GM19467 (cell line): Measurements from ENCODE around the gene KIAA1755.
"Not testable (repeated sequence)": the region's sequence is repeated elsewhere in the genome, so short reads cannot be mapped to it uniquely, and the experiment has no call there.

ENCODE experiments used
- ATAC-seq: cut with Tn5 transposase; IDR thresholded peaks from one replicate; pipeline ENCODE4 v1.9.1; 2021; ENCODE audit warnings: mild to moderate bottlenecking, moderate library complexity; ENCODE audit not compliant: unreplicated experiment

Gene KIAA1755

DNA sequence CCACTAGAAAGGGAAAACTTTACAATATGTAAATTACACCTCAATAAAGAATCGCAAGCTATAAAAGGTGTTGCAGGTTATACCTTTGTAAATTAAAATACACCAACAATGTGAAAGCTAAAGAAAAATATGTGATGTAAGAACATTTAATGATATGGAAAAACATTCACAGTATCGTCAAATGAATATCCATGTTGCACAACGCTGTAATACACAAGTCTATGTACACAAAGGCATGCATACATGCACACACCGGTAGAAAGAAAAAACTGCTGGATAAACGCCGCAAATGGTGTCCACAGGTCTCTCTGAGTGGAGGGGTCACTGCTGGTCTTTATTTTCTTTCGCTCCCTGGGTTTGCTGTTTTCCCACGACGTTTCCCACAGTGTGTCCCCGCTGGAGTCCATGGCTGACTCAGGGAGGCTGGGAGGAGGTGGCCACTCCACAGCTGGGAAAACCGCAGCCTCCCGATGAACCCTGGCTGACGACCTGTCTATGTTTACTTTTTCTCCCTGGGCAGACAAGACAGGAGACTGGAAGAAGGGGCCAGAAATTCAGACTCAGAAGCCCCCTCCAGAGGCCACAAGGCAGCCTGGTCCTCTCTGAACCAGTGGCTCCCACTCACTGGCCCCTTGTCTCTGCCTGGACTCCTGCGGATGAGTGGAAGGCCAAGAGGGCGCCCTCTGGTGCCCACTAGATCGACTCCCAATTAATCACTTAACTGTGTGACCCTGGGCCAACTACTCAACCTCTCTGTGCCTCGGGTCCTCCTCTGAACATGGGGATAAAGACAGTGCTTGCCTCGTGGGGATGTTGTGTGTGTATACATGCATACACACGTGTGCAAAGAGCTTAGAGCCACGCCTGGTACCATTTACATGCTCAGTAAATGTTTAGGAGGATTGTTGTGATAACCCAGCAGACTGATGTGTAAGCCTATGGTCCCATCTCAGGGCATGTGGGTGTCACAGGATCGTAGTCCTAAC is 30.6 kb upstream of the KIAA1755 start:
- ATAC-seq, result no peak

DNA sequence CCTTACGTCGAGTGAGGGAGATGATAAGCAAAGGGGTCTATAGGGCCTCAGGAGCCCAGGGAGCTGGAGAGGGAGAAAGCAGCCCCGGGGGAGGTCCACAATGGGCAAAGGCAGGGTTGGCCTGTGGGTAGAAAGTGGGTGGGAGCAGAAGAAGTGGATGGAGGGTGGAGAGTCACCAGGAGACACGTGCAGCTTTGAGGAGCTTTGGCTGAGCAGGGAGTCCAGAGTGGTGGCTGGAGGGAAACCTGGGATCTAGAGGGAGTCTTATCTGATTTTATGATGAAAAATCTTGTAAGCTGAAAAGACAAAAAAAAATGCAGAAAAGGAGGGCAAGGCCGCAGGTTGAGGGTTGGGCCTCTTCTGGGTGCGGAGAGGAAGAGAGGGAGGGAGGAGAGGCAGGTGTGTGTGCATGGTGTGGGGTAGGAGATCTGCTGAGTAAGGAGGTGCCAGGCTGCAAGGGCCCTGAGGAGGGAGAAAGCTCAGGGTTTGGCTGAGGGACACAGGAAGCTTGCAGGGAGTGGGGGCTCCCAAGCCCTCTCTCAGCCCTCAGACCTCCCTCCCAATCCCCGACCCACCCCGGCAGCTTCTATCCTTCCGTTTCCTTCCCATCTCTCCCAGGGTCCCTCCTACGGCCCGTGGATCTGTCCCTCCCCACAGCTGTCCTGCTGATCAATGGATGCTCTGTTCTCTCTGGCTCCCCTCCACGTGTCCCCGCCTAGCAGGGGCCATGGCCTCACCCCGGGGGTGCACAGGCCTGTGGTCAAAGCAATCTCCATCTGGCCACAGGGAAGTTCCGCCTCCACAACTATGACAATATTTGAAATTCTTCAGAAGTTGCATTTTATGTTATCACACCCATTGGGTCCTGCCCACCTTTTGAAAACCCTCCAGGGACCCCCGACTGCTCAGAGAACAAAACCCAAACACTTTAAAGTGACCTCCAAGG is 26.3 kb upstream of the KIAA1755 start:
- ATAC-seq, result no peak

DNA sequence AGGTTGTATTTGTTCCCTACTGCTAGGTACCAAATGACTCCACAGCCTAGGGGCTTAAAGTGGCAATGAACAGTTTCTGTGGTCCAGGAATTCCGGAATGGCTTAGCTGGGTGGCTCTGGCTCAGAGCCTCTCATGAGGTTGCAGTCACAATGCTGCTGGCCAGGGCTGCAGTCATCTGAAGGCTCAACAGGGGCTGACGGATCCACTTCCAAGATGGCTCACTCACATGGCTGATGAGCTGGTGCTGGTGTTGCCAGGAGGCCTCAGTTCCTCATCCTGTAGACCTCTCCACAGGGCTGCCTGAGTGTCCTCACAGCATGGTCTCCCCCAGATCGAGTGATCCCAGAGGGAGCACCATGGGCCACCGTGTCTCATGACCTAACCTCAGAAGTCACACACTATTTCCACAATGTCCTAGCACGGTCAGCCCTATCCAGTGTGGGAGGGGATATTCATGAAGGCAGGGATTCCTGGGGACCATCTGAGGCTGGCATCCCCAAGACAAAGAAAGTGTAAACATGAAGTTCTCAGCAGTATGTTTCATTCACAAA is 24.4 kb upstream of the KIAA1755 start:
- no peak for ATAC-seq

DNA sequence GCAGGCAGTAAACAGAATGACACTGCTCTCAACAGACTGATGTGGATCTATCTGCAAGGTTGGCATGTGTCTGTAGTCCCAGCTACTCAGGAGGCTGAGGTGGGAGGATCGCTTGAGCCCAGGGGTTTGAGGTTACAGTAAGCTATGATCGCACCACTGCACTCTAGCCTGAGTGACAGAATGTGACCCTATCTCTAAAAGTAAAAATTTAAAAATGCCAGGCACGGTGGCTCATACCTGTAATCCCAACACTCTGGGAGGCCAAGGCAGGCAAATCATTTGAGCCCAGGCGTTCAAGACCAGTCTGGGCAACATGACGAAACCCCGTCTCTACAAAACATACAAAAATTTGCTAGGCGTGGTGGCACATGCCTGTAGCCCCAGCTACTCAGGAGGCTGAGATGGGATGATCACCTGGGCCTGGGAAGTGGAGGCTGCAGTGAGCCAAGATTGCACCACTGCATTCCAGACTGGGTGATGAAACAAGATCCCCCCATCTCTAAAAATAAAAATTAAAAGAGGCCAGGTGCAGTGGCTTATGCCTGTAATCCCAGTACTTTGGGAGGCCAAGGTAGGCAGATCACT is 23.6 kb upstream of the KIAA1755 start:
- ATAC-seq, result not testable (repeated sequence)

DNA sequence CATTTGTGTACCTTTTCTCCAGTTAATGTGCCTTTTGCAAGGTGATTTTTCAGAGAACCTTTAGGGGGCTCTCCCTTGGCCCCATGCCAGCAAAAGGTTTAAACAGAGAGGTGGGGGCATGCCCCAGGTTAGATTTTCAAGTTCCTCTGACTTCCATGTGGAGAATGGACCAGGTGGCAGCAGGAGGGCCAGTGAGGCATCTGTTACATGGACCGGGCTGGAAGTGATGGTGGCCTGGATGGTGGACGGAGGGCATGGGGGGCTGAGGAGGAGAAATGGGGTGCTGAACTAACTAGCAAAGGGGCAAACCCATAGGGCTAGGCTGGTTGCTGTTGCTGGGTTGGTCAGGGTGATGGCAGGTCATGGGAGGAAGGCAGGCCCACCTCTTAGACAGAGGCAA is 22.7 kb upstream of the KIAA1755 start:
- no peak for ATAC-seq

DNA sequence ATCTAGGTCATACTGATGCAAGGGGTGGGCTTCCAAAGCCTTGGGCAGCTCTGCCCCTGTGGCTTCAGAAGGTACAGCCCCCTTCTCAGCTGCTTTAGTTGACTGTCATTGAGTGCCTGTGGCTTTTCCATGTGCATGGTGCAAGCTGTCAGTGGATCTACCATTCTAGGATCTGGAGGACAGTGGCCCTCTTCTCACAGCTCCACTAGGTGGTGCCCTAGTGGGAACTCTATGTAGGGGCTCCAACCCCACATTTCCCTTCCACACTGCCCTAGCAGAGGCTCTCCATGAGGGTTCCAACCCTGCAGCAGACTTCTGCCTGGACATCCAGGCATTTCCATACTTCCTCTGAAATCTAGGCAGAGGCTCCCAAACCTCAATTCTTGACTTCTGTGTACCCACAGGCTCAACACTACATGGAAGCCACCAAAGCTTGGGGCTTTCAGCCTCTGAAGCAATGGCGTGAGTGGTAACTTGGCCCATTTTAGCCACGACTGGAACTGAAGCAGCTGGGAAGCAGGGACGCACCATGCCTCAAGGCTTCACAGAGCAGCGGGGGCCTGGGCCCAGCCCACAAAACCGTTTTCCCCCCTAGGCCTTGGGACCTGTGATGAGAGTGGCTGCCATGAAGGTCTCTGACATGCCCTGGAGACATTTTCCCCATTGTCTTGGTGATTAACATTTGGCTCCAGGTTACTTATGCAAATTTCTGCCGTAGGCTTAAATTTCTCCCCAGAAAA is 20.8 kb upstream of the KIAA1755 start:
- ATAC-seq, result not testable (repeated sequence)

DNA sequence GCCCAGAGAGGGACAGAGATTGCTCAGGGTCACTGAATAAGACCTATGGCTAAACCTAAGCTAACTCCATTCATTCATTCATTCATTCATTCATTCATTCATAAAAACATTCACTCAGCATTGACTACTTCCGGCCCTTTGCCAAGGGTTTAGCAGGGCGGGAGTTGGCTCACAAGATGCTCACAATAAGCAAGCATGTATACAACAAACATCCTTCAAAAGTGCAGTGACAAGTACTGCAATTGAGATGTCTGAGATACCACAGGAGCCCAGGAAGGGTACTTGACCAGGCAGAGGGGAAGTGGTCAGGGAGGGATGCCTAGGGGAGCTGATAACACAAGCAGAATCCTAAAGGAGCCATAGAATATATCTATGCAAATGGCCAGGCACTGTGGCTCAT is 18.2 kb upstream of the KIAA1755 start:
- no peak for ATAC-seq

DNA sequence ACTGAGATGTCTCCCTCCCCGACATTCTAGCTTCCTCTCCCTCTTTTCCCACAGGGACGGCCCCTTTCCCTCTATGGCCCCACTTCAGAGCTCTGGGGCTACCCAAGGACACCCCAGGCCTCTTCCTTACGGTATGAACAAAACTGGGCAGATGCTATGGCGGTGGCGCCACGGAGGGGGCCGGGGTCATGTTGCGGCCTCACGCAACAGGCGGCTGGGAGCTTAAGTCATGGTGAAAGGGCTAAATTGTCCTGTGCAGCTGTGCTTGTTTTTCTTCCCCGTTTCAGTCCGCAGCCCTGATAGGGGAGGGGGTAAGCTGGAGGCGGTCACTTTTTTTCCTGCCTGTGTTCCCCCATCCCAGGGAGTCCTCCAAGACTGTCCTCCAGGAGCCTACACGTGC is 17.6 kb upstream of the KIAA1755 start:
- ATAC-seq, result no peak

DNA sequence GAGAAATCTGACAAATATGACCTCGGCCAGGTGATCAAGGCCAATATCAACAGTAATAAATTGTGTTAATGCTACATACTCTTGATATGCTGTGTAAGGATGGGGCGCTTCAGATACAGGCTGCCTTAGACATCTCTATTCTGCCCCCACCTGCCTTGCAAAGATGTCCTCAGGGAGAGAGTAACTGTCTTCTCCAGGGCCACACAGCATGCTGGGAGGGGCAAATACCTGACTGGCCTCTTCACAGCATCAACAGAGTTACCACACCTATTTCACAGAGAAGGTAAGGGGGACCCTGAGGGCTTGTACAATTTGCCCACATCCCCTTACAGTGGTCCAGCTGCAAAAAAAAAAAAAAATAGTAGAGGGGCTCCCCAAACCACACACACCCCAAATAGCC is 17.2 kb upstream of the KIAA1755 start:
- no peak for ATAC-seq

DNA sequence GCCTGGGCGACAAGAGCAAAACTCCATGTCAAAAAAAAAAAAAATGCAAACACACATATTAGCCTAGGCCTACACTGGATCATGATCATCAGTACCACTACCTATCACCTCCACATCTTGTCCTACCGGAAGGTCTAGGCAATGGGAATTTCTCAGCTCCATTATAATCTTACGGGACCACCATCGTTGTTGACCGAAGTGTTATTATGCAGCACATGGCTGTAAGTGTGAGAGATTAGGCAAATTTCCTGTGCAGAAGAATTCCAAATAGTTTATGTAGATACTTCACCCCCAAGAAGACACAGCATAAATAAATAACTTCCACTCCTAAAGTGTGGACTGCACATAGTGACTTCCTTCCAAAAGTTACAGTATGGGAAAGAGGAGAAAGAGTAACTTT is 16.8 kb upstream of the KIAA1755 start:
- ATAC-seq, result no peak

DNA sequence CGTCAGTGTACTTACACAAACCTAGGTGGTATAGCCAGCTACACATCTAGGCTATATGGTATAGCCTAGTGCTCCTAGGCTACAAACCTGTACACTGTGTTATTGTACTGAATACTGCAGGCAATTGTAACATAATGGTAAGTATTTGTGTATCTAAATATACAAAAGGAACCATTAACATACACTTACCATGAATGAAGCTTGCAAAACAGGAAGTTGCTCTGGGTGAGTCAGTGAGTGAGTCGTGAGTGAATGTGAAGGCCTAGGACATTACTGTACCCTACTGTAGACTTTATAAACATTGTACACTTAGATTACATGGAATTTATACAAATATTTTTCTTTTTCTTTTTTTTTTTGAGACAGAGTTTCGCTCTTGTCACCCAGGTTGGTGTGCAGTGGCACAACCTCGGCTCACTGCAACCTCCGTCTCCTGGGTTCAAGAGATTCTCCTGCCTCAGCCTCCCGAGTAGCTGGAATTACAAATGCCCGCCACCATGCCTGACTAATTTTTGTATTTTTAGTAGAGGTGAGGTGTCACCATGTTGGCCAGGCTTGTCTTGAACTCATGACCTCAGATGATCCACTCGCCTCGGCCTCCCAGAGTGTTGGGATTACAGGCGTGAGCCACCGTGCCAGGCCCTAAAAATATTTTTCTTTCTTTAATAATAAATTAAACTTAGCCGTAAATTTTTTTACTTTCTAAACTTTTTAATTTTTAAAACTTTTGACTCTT is 15.4 kb upstream of the KIAA1755 start:
- no peak for ATAC-seq

DNA sequence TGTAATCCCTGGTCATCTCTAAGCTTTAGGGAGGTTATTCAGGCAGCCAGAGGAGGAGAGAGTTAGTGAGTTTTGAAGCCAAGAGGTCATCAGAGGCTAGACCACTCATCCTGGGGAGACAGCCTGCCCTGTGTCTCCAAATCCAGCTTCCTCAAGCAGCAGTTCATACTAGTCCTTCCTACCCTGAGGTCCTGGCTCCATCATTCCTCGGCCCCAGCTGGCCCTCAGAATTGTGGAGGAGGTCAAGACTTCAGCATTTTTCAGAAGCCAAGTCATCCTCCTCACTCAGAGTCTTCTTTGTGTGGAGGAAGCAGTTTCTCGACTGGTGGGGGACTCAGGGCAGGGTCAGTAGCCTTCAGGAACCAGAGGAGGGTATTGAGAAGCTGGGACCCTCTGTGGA is 12.4 kb upstream of the KIAA1755 start:
- ATAC-seq, result no peak

DNA sequence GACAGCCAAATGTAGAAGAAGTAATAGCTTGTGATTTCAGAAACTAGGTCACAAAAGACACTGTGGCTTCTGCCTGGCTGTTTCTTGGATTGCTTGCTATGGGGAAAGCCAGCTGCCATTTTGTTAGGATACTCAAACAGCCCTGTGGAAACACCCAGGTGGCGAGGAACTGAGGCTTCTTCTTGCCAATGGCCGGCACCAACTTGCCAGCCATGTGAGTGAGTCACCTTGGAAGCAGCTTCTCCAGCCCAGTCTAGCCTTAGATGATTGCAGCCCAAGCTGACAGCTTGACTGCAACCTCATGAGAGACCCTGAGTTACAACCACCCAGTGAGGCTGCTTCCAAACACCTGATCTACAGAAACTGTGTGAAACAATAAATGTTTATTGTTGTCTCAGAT is 11.9 kb upstream of the KIAA1755 start:
- no peak for ATAC-seq

DNA sequence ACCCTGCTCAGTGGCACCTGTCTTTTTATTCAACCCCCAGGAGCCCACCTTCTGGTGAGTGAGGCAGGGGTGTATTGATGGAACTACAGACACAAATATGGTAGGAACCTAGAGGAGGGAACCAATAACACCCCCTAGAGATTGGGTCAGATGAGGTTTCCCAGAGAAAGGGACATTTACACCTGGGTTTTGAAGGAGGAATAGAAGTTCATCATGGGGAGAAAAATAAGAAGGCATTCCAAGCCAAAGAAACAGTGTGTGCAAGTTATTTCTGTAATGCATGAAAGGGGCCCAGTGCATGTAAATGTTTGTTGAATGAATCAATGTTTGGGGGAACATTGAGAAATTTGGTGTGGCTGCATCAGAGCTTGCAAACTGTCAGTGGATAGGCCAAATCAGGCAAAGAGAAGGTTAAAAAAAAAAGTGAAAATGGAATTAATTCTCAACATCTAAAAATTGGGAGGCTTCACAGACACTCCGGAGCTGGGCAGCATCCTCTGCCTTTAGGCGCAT is 11.1 kb upstream of the KIAA1755 start:
- no peak for ATAC-seq

DNA sequence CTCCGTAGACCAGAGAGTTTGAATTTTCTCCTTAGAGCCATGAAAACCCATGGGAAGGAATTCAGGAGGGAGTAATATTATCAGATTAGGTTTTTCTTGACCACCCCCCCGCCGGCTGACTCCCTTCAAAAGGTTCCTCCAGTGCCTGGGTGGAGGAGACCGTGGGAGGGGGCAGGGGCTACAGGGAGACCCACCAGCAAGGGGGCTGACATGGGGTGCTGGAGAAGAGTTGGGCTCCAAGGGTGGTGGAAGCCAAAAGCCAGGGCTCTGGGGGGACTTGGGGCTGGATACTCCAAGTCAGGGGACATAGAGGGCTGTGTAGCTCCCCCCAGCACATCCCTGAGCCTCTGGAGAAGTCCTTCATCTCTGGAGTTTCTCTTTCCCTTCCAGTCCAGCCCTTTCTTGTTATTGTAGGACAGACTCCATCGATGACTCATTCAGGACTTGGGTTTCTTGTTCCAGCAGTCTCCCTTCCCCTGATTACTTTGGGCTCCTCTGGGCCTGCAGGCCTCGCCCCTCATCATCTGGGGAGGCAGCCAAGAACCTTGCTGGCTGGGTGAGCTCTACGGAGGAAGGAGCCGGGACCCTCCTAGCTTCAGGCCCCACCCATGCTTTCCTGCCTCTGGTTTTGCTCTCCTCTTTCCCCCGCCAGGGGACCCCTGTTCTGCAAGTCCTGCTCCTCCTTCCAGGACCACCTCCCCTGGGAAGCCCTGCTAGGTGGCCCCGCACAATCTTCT is 10.5 kb upstream of the KIAA1755 start:
- ATAC-seq, result no peak

DNA sequence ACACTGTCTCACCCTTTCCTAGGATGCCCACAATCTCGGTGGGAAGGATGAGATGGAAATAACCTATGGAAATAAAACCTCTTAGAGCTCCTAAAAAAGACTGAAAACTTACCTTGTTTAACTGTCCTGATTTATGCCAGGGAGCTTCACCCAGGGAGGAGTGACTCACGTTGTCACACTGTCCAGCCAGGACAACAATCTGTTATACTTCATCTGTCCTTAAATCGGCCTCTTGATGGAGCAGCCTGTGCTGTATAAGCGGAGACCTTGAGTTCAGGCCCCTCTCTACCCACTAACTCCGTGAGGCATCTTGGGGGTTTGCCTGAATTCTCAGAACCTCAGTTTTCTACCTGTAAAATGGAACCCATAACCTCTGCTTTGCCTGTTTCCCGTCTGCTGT is 9.2 kb upstream of the KIAA1755 start:
- no peak for ATAC-seq

DNA sequence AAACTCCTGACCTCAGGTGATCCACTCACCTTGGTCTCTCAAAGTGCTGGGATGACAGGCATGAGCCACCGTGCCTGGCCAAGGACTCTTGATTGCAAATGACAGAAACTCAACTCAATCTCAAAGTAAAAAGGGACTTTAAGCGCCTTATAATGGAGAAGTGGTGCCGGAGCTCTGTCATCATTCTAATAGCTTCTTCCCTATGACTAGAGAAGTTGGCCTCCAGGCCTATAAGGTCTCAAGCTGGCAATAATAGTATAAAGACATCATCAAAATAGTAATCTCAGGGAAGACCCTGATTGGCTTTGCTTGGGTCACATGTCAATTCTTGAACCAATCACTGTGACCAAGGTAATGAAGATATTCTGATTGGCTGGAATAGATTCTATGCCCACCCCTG is 8.5 kb upstream of the KIAA1755 start:
- no peak for ATAC-seq

DNA sequence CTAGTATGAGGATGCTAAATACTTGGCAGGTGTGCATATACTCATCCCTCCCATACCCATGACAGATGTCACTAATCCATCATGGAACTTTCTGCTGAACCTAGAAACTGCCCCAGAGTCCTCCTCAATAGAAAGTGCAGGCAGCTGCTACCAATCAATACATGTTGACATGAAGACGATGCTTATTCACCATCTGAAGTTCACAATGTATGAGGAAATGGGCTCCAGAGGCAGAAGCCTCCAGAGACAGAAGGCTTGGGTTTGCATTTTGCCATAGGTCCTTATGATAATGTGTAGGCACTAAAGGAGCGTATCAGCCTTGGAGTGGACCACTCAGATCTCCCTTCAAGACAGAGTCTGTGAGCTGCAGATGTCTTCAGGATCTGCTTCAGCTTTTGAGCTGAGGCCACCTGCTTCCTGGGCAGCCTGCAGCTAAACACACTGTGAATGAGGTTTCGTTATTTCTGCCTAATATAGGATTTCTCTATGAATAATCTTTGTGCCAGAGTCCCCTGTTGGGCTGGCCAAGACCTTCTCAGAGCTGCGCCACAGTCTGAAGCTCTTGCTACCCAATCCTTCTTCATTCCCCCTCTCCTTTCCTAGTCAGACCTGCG is 7.5 kb upstream of the KIAA1755 start:
- no peak for ATAC-seq
